Neural progenitor cell (in vitro differentiated cells): Measurements from ENCODE around the gene VRK2.

Experiments used
- EZH2 ChIP-seq: fragments of 200-600 bp; sonication (generic); IDR thresholded peaks from 2 replicates; pipeline ENCODE4 v1.6.1; 2017; ENCODE audit warnings: antibody characterized with exemption, mild to moderate bottlenecking, moderate library complexity
- TF ChIP-seq, protein P1 (sequence below): fragments of 200-600 bp; sonication (generic); IDR thresholded peaks from 2 replicates; pipeline ENCODE4 v1.5.1; 2017; ENCODE audit warnings: antibody characterized with exemption, mild to moderate bottlenecking

DNA sequence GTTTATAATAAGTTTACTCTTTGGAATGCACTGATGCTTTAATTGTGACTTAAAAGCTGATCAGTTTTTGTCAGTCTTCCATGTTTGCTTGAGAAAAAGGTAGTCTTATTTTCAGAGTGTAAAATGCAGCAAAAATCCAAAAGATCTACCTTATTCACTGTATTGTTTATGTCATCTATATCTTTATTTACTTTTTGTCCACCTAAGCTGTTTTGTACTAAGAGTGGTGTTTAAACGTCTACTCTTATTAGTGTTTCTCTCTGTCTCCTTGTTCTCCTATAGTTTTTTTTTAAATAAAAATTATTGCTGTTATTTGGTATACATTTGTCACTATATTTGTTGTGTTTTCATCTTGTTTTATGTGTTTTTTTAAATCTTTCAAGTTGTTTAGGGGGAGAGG is 50.4 kb downstream of the VRK2 start:
- TF ChIP-seq, protein P1, sequence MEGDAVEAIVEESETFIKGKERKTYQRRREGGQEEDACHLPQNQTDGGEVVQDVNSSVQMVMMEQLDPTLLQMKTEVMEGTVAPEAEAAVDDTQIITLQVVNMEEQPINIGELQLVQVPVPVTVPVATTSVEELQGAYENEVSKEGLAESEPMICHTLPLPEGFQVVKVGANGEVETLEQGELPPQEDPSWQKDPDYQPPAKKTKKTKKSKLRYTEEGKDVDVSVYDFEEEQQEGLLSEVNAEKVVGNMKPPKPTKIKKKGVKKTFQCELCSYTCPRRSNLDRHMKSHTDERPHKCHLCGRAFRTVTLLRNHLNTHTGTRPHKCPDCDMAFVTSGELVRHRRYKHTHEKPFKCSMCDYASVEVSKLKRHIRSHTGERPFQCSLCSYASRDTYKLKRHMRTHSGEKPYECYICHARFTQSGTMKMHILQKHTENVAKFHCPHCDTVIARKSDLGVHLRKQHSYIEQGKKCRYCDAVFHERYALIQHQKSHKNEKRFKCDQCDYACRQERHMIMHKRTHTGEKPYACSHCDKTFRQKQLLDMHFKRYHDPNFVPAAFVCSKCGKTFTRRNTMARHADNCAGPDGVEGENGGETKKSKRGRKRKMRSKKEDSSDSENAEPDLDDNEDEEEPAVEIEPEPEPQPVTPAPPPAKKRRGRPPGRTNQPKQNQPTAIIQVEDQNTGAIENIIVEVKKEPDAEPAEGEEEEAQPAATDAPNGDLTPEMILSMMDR, result no peak
- TF ChIP-seq EZH2, result no peak
